ENCODE data around the gene PIERCE2.
A peak's percentile ranks its signal among the peaks of the same experiment; 100 is the strongest.
"Not testable (repeated sequence)": the region's sequence is repeated elsewhere in the genome, so short reads cannot be mapped to it uniquely, and the experiment has no call there.

The PIERCE2 gene

DNA sequence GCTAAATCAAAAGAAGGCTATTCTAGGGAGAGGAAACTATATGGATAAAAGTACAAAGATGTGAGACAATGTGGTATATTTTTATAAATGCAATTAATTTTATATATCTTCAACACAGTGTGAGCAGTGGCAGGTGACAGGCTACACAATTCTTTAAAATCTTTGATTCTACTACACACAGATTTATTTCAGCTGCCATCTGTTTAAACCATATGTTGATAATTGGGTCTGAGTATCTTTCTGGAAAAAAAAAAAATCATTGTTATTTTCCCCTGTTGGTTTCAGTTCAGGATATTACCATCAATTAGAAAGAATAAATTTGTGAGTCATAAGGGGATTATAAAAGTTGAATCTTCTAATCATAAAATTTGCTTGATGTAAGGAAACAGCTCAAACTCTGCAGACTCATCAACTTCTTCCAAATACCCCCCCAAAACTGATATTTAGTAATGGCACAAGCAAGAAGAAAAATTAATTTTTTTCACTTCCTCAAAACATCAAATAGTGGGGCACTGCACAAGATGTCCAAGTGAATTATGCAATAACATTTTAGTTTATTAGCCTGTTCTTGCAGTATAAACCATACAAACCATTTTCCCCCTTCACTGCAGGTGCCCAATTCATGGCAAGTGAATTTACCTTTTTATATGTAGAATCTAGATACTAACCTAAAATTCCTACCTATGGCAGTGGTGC is 12.0 kb downstream of the PIERCE2 start:
- ChIA-PET POLR2A (no interaction called here), CTCF (interaction anchor here (2.0 to 2.2 kb wide), 2 partner anchors 15 to 19 kb away, joined by 5 to 7 read pairs; no protein-coding TSS in a partner anchor)
- no peak for DNase-seq (ENCODE audit: extremely low spot score)
- TF ChIP-seq, protein P1, sequence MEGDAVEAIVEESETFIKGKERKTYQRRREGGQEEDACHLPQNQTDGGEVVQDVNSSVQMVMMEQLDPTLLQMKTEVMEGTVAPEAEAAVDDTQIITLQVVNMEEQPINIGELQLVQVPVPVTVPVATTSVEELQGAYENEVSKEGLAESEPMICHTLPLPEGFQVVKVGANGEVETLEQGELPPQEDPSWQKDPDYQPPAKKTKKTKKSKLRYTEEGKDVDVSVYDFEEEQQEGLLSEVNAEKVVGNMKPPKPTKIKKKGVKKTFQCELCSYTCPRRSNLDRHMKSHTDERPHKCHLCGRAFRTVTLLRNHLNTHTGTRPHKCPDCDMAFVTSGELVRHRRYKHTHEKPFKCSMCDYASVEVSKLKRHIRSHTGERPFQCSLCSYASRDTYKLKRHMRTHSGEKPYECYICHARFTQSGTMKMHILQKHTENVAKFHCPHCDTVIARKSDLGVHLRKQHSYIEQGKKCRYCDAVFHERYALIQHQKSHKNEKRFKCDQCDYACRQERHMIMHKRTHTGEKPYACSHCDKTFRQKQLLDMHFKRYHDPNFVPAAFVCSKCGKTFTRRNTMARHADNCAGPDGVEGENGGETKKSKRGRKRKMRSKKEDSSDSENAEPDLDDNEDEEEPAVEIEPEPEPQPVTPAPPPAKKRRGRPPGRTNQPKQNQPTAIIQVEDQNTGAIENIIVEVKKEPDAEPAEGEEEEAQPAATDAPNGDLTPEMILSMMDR (IDR thresholded peaks at IDR 0.05; ENCODE audit: control extremely low read depth, extremely low read depth, low read depth, missing control alignments), result no peak

DNA sequence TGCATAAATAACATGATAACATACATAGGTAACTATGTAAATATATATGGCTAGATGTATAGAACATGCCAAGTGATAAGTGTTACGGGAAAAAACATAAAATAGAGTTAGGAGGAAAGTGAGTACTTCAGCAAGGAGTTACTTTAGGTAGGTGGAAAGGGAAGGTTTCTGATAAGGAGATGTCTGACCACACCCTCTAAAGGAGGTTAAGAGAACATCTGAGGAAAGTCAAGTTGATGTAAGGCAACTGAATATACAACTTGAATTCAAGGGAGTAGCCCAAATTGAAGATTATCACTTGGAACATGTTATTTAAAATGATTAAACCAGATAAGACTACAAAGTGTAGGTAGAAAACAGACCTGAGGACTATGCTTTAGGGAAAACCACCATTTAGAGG is 13.8 kb downstream of the PIERCE2 start:
- ChIA-PET CTCF (interaction anchor here (1.5 to 1.7 kb wide), 2 partner anchors 13 to 17 kb away, joined by 6 read pairs; no protein-coding TSS in a partner anchor), POLR2A (no interaction called here)
- TF ChIP-seq, protein P1 (IDR thresholded peaks at IDR 0.05; ENCODE audit: control extremely low read depth, extremely low read depth, low read depth, missing control alignments), result no peak
- no peak for DNase-seq (ENCODE audit: extremely low spot score)

DNA sequence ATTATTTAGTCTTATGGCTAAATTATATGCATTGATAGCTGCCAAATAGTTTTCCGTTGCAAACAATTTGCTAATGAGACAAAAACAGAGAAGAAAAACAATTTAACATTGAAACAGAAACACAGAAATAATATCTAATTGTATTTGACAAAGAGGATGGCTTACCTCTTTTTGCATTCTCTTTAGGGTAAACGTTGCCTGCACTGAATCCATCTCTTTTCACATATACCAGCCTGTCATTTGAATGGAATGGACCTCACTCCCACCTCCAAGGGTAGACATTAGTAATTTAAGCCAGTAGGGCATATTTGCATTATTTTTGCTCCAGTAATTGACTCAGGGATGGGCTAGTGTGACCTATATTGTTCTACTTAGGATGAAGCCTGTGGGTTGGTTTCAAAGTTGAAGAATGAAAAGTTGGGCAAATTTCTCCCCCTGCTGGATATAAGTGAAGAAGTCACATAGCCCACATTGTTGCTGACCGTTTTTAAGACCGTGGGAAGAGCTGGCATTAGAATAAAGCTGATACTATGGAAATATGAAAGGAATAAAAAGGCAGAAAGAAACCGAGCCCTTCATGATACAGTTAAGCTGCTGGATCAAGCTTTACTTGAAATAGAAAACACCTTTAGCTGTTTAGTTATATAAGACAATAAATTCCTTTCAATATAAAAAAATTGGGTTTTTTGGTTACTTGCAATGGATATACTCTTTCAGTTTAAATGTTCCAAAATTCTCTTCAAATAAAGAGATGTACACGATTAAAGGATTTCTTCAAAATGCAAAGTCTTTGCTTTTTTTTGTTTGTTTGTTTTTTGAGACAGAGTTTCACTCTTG is 26.9 kb downstream of the PIERCE2 start:
- CTCF ChIA-PET, result interaction anchor here (0.6 to 3.6 kb wide), 17 partner anchors 8 to 228 kb away, joined by 3 to 22 read pairs (median 4); partner anchors contain the start of genes CCPG1 and PIERCE2
- POLR2A ChIA-PET, result no interaction called here
- DNase-seq (ENCODE audit: extremely low spot score), result peak; percentile 56
- TF ChIP-seq, protein P1 (IDR thresholded peaks at IDR 0.05; ENCODE audit: control extremely low read depth, extremely low read depth, low read depth, missing control alignments), result peak; percentile 48

DNA sequence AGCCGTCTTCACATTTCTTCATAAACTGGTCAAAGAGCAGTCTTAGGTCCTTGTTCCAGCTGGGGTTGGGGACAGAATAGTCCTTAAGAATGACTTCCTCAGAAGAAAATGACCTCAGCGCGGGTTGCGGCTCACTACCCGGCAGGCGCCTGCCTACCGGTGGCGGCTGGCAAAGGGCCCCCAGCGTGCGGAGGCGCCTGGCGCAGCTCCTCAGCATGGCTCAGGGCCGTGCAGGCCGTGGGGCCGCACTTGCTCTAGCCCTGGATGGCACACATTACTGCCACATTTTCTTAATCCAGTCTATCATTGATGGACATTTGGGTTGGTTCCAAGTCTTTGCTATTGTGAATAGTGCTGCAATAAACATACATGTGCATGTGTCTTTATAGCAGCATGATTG is 34.8 kb downstream of the PIERCE2 start:
- DNase-seq (ENCODE audit: extremely low spot score); CTCF ChIA-PET; POLR2A ChIA-PET: not testable (repeated sequence)

DNA sequence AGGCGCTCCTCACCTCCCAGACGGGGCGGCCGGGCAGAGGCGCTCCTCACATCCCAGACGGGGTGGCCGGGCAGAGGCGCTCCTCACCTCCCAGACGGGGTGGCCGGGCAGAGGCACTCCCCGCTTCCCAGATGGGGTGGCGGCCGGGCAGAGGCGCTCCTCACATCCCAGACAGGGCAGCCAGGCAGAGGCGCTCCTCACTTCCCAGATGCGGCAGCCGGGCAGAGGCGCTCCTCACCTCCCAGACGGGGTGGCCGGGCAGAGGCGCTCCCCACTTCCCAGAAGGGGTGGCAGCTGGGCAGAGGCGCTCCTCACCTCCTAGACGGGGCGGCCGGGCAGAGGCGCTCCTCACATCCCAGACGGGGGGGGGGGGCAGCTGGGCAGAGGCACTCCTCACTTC is 37.6 kb downstream of the PIERCE2 start:
- DNase-seq (ENCODE audit: extremely low spot score); POLR2A ChIA-PET; CTCF ChIA-PET: not testable (repeated sequence)

DNA sequence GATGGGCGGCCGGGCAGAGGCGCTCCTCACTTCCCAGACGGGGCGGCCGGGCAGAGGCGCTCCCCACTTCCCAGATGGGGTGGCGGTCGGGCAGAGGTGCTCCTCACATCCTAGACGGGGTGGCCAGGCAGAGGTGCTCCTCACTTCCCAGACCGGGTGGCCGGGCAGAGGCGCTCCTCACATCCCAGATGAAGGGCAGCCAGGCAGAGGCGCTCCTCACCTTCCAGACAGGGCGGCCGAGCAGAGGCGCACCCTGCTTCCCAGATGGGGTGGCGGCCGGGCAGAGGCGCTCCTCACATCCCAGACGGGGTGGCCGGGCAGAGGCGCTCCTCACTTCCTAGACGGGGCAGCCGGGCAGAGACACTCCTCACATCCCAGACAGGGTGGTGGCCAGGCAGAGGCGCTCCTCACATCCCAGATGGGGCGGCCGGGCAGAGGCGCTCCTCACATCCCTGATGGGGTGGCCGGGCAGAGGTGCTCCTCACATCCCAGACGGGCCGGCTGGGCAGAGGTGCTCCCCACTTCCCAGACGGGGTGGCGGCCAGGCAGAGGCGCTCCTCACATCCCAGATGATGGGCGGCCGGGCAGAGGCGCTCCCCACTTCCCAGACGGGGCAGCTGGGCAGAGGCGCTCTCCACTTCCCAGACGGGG is 38.2 kb downstream of the PIERCE2 start:
- CTCF ChIA-PET; DNase-seq (ENCODE audit: extremely low spot score); POLR2A ChIA-PET: not testable (repeated sequence)

DNA sequence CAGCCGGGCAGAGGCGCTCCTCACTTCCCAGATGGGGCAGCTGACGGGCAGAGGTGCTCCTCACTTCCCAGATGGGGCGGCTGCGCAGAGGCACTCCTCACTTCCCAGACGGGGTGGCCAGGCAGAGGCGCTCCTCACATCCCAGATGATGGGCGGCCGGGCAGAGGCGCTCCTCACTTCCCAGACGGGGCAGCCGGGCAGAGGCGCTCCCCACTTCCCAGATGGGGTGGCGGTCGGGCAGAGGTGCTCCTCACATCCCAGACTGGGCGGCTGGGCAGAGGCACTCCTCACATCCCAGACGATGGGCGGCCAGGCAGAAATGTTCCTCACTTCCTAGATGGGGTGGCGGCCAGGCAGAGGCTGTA is 38.7 kb downstream of the PIERCE2 start:
- CTCF ChIA-PET; POLR2A ChIA-PET; DNase-seq (ENCODE audit: extremely low spot score): not testable (repeated sequence)

DNA sequence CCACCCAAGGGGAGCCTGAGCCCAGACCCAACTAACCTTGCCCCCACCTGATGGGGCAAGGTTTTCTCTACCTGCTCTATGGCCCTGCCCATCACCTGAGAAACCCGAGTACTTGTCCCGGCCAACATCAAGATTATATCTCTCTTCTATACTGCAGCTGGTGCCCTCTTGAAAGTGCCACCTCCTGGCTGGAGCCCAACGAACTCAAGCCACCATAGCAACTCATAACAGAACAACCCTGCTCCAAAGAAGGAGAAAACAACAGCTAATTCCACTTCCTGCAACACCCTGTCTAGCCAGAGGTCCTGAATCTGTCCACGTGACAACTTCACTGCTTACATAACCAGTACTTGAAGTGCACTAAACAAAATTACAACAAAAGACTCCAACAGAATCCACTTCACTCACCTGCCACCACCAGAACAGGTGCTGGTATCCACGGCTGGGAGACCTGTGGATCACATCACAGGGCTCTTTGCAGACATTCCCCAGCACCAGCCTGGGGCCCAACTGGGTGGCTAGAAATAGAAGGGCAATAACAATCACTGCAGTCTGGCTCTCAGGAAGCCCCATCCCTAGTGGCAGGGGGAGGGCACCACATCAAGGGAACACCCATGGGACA is 49.2 kb downstream of the PIERCE2 start:
- ChIA-PET POLR2A (no interaction called here), CTCF (interaction anchor here (1.4 kb wide), 1 partner anchor 18 kb away, joined by 10 read pairs; no protein-coding TSS in a partner anchor)
- TF ChIP-seq, protein P1 (IDR thresholded peaks at IDR 0.05; ENCODE audit: control extremely low read depth, extremely low read depth, low read depth, missing control alignments), result no peak
- DNase-seq (ENCODE audit: extremely low spot score), result no peak

Data from GM10248 (cell line).